Caco-2 (cell line): ENCODE data around the gene UBE2R2. TPM values are rescaled to one million over a fixed set of nuclear protein-coding genes. Genes with fewer than 3 reads are reported as not detected.

Experiments
- BruUV-seq: library from RNA; stranded (reverse); fragments of 400-500 nt; replicated peaks from 2 replicates; lab custom pipeline; 2021; lab: Mats Ljungman, UMichigan
- CTCF ChIA-PET: fragments of 300-600 bp; sonication (Branson Sonifier 250); formaldehyde crosslinking; loops from one replicate; lab custom pipeline; 2022; ENCODE audit warnings: antibody characterized with exemption; lab: Charles Lee
- POLR2A ChIA-PET: fragments of 300-600 bp; sonication (Branson Sonifier 250); formaldehyde crosslinking; loops from one replicate; lab custom pipeline; 2022; ENCODE audit warnings: antibody characterized with exemption; lab: Charles Lee
- DNase-seq, 2 experiments: peaks; one replicate each; pipeline versions ENCODE4 v3.0.0 to v3.0.0-alpha.2; 2020 to 2022
- H3K27me3 ChIP-seq: replicated peaks from 2 replicates; pipeline ENCODE4 v1.6.0; 2011; ENCODE audit warnings: low read length; ENCODE audit not compliant: control insufficient read depth, insufficient read depth
- H3K36me3 ChIP-seq: 2 replicates; pipeline ENCODE4 v1.5.1; 2011; ENCODE audit warnings: low read length; ENCODE audit not compliant: control insufficient read depth, insufficient read depth
- H3K4me1 ChIP-seq: fragments of 250-450 bp; sonication (Bioruptor Pico); 2 replicates; pipeline ENCODE4 v1.5.1; 2020; ENCODE audit warnings: mild to moderate bottlenecking
- H3K4me3 ChIP-seq: 2 replicates; pipeline ENCODE4 v1.5.1; 2011; ENCODE audit warnings: low read depth, mild to moderate bottlenecking, control low read depth, low read length
- H3K9me3 ChIP-seq: fragments of 250-450 bp; sonication (Bioruptor Pico); 2 replicates; pipeline ENCODE4 v1.5.1; 2020; ENCODE audit warnings: mild to moderate bottlenecking, moderate library complexity
- H3K27ac Mint-ChIP-seq: one replicate; pipeline ENCODE4 v1.8.0; 2022; ENCODE audit warnings: mixed read lengths; ENCODE audit not compliant: unreplicated experiment
- H3K27me3 Mint-ChIP-seq: one replicate; pipeline ENCODE4 v1.8.0; 2022; ENCODE audit warnings: mixed read lengths; ENCODE audit not compliant: insufficient read depth, unreplicated experiment
- H3K36me3 Mint-ChIP-seq: one replicate; pipeline ENCODE4 v1.8.0; 2022; ENCODE audit warnings: mild to moderate bottlenecking, mixed read lengths; ENCODE audit not compliant: insufficient read depth, unreplicated experiment
- H3K4me1 Mint-ChIP-seq: one replicate; pipeline ENCODE4 v1.8.0; 2022; ENCODE audit warnings: low read depth, mixed read lengths; ENCODE audit not compliant: unreplicated experiment
- H3K4me3 Mint-ChIP-seq: one replicate; pipeline ENCODE4 v1.8.0; 2022; ENCODE audit warnings: mild to moderate bottlenecking, moderate library complexity, mixed read lengths; ENCODE audit not compliant: unreplicated experiment
- H3K9me3 Mint-ChIP-seq: one replicate; pipeline ENCODE4 v1.8.0; 2022; ENCODE audit warnings: mixed read lengths; ENCODE audit not compliant: unreplicated experiment
- CTCF ChIP-seq, 2 experiments: fragments of 200-600 bp in 1 of 2; IDR thresholded peaks; 1 replicate in 1 of 2; 2 replicates in 1 of 2; pipeline versions ENCODE4 v1.5.1 to v1.8.0; 2011 to 2022; ENCODE audit warnings: antibody characterized with exemption in 1 of 2, control low read depth in 1 of 2, inconsistent platforms in 1 of 2, low read depth in 1 of 2, low read length in 1 of 2, mild to moderate bottlenecking in 1 of 2, moderate library complexity in 1 of 2; ENCODE audit not compliant: insufficient read depth in 1 of 2, severe bottlenecking in 1 of 2, unreplicated experiment in 1 of 2
- intact Hi-C: fragments of 100-400 bp; cut with micrococcal nuclease; formaldehyde crosslinking; loops from one replicate; pipeline ENCODE4 v1.10.0; 2022; ENCODE audit not compliant: unreplicated experiment
- total RNA-seq: library from RNA; stranded (reverse); gene quantifications from 2 replicates; pipeline ENCODE4 v1.2.3, GENCODE V29; 2022

The UBE2R2 gene
- total RNA-seq, 1 experiment from 2014 or later = 52.3 TPM

- no peaks in the 10 kb centered on the region for H3K9me3 ChIP-seq
- Mint-ChIP-seq H3K27me3 (no peaks in the 10 kb centered on the region), H3K4me3 (no peak overlapping the region), H3K36me3 (peaks cover 94% of the 10 kb centered on the region), H3K9me3 (no peaks in the 10 kb centered on the region), H3K4me1 (peaks cover 8% of the 10 kb centered on the region), H3K27ac (no peak overlapping the region)
- H3K27me3 ChIP-seq = no peaks in the 10 kb centered on the region
- no TSS peak for BruUV-seq
- H3K4me3 ChIP-seq = no peak overlapping the region
- POLR2A ChIA-PET = no interaction called here
- TF ChIP-seq CTCF (IDR thresholded peaks at IDR 0.05; ENCODE audit: insufficient read depth in 1 of 2, low read depth in 1 of 2, low read length in 1 of 2, severe bottlenecking in 1 of 2, unreplicated experiment in 1 of 2) = no peak
- CTCF ChIA-PET = no interaction called here
- H3K36me3 ChIP-seq = peaks cover 2% of the 10 kb centered on the region
- DNase-seq = no peak
- no peaks in the 10 kb centered on the region for H3K4me1 ChIP-seq
- intact Hi-C loops = no loop called here
These were observed 130.0 kb downstream of the UBE2R2 start for GRCh38 chr9:33946779-33947535.

GRCh38 chr9:33950371-33950770 is 133.4 kb downstream of the UBE2R2 start:
- Histone ChIP-seq H3K36me3 (no peaks in the 10 kb centered on the region; the same call in 1 of the 2 replicates), H3K27me3 (no peaks in the 10 kb centered on the region), H3K4me1 (no peaks in the 10 kb centered on the region), H3K4me3 (no peak overlapping the region), H3K9me3 (no peaks in the 10 kb centered on the region)
- ChIA-PET CTCF (no interaction called here), POLR2A (no interaction called here)
- intact Hi-C loops = no loop called here
- no peaks in the 10 kb centered on the region for H3K9me3 Mint-ChIP-seq
- H3K4me3 Mint-ChIP-seq = no peak overlapping the region
- no TSS peak for BruUV-seq
- H3K4me1 Mint-ChIP-seq = no peaks in the 10 kb centered on the region
- no peak overlapping the region for H3K27ac Mint-ChIP-seq
- H3K36me3 Mint-ChIP-seq = peaks cover 98% of the 10 kb centered on the region
- no peaks in the 10 kb centered on the region for H3K27me3 Mint-ChIP-seq
- no peak for DNase-seq
- TF ChIP-seq CTCF (IDR thresholded peaks at IDR 0.05; ENCODE audit: insufficient read depth in 1 of 2, low read depth in 1 of 2, low read length in 1 of 2, severe bottlenecking in 1 of 2, unreplicated experiment in 1 of 2) = no peak

DNA sequence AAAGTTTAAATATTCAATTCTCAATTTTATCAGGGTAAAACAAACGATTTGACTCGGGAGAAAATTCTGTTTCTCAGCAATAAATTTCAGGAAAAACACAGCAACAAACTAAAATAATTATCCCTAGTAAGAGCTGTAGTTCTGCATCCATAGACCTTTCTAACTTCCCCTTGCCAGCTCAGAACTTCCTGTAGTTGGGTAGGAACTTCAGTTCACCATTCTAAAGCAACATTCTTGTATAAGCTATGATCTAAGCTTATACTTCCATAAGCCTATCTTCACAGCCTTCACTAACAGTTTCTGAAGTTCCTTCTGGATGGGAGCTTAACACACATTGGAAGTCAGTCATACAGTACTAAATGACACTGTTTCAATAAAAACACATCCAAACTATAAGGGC is 135.1 kb downstream of the UBE2R2 start:
- Histone ChIP-seq H3K36me3 (peaks cover 2% of the 10 kb centered on the region), H3K9me3 (no peaks in the 10 kb centered on the region), H3K27me3 (no peaks in the 10 kb centered on the region), H3K4me3 (no peak overlapping the region), H3K4me1 (no peaks in the 10 kb centered on the region)
- no peak overlapping the region for H3K4me3 Mint-ChIP-seq
- ChIA-PET POLR2A (no interaction called here), CTCF (no interaction called here)
- no peak overlapping the region for H3K27ac Mint-ChIP-seq
- intact Hi-C loops = no loop called here
- peaks cover 98% of the 10 kb centered on the region for H3K36me3 Mint-ChIP-seq
- H3K9me3 Mint-ChIP-seq = no peaks in the 10 kb centered on the region
- TF ChIP-seq CTCF (IDR thresholded peaks at IDR 0.05; ENCODE audit: insufficient read depth in 1 of 2, low read depth in 1 of 2, low read length in 1 of 2, severe bottlenecking in 1 of 2, unreplicated experiment in 1 of 2) = no peak
- no peak for DNase-seq
- H3K4me1 Mint-ChIP-seq = no peaks in the 10 kb centered on the region
- H3K27me3 Mint-ChIP-seq = no peaks in the 10 kb centered on the region
- TSS peak; percentile 12 for BruUV-seq
